NCI-H1105 (cell line): ENCODE results near the gene DGKI.
A peak's percentile ranks its signal among the peaks of the same experiment; 100 is the strongest.

Experiments
- DNase-seq: peaks from one replicate; lab custom pipeline; 2025; lab: John Stamatoyannopoulos, UW

DGKI gene

GRCh38 chr7:137846827-137847567 lies at the start of gene DGKI:
TSS of gene DGKI (minus strand) at chr7:137846974.
- DNase-seq, result peak; percentile 58

GRCh38 chr7:137895301-137896221 lies 48.8 kb upstream of the DGKI start:
- no peak for DNase-seq

- no peak for DNase-seq
Measured at GRCh38 chr7:137893143-137893742, 46.5 kb upstream of the DGKI start.

- DNase-seq, result no peak
Measured at GRCh38 chr7:137891016-137891655, 44.4 kb upstream of the DGKI start.

- DNase-seq, result no peak
Measured at GRCh38 chr7:137890449-137890921, 43.7 kb upstream of the DGKI start.

- DNase-seq, result no peak
Measured at GRCh38 chr7:137888241-137888640, 41.5 kb upstream of the DGKI start.

- no peak for DNase-seq
Measured at GRCh38 chr7:137886746-137887145, 40.0 kb upstream of the DGKI start.

GRCh38 chr7:137886281-137886680 lies 39.5 kb upstream of the DGKI start:
- no peak for DNase-seq

- no peak for DNase-seq
Measured at GRCh38 chr7:137885678-137886077, 38.9 kb upstream of the DGKI start.

- no peak for DNase-seq
Measured at GRCh38 chr7:137882806-137883205, 36.0 kb upstream of the DGKI start.

GRCh38 chr7:137882261-137882668 lies 35.5 kb upstream of the DGKI start:
- no peak for DNase-seq

GRCh38 chr7:137881607-137882260 lies 35.0 kb upstream of the DGKI start:
- no peak for DNase-seq

- no peak for DNase-seq
Measured at GRCh38 chr7:137880432-137880831, 33.7 kb upstream of the DGKI start.

- no peak for DNase-seq
Measured at GRCh38 chr7:137879357-137880158, 32.8 kb upstream of the DGKI start.

- DNase-seq, result no peak
Measured at GRCh38 chr7:137878333-137878961, 31.7 kb upstream of the DGKI start.

GRCh38 chr7:137877027-137877675 lies 30.4 kb upstream of the DGKI start:
- DNase-seq, result no peak

- no peak for DNase-seq
Measured at GRCh38 chr7:137875746-137876145, 29.0 kb upstream of the DGKI start.

GRCh38 chr7:137873979-137874777 lies 27.4 kb upstream of the DGKI start:
- DNase-seq, result no peak

GRCh38 chr7:137873524-137873923 lies 26.8 kb upstream of the DGKI start:
- no peak for DNase-seq
